ENCODE measurements around the gene PTPRJ. TPM values are rescaled to one million over a fixed set of nuclear protein-coding genes. Genes with fewer than 3 reads are reported as not detected.

PTPRJ gene
- total and polyA plus RNA-seq, 2 donors (not counting 3 experiments of a cell fraction or from before 2014, with no cell fraction given): 3.1 to 7.7 TPM

DNA sequence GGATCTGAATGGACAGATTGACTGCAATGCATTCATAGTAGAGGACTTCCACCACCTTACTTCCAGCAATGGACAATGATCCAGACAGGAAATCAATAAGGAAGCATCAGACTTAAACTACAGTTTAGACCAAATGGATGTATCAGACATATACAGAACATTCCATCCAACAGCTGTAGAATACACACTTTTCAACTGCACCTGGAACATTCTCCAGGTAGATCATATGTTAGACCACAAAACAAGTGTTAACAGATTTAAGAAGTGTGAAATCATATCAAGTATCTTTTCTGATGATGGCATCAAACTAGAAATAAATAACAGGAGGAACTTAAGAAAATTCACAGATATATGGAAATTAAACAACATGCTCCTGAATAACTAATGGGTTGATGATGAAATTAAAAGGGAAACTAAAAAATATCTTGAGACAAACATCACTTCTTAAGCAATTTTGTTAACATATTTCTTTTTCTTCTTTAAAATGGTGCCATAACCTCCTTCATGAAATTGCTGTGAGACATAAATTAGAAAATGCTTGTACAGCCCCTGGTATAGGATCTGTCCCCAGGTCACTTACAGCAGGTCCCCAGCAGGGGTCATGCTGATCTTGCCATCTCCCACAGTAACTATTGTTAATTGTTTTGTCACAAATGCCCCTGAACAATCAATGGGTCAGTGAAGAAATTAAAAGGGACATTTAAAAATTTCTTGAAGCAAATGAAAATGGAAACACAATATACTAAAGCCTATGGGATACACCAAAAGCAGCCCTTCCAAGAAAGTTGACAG lies 136.3 kb downstream of the PTPRJ start:
- FAIRE-seq (peak; percentile 43), DNase-seq (ENCODE audit: low read depth, low spot score) (peak; percentile 39)
- no peaks in the 10 kb centered on the region for H3K36me3 ChIP-seq (ENCODE audit: control insufficient read depth in 2 of 2, extremely low read depth in 1 of 2, insufficient read depth in 2 of 2, low read length in 2 of 2)
- H3K9me1 ChIP-seq (replicated peaks; ENCODE audit: control insufficient read depth, extremely low read depth, insufficient read depth, low read length): no peaks in the 10 kb centered on the region
- H4K20me1 ChIP-seq (replicated peaks; ENCODE audit: control insufficient read depth, extremely low read depth, insufficient read depth, low read length): no peaks in the 10 kb centered on the region
- no peak overlapping the region for H3K4me3 ChIP-seq (replicated peaks in 1 of 3; ENCODE audit: insufficient read depth in 1 of 3, low read depth in 1 of 3, low read length in 3 of 3)
- no peaks in the 10 kb centered on the region for H3K27me3 ChIP-seq (ENCODE audit: control insufficient read depth in 2 of 2, insufficient read depth in 2 of 2, low read length in 2 of 2)
- TF ChIP-seq JUN (IDR thresholded peaks at IDR 0.05; ENCODE audit: borderline replicate concordance, insufficient read depth, insufficient read length, low read depth): no peak
- TF ChIP-seq, protein P1, sequence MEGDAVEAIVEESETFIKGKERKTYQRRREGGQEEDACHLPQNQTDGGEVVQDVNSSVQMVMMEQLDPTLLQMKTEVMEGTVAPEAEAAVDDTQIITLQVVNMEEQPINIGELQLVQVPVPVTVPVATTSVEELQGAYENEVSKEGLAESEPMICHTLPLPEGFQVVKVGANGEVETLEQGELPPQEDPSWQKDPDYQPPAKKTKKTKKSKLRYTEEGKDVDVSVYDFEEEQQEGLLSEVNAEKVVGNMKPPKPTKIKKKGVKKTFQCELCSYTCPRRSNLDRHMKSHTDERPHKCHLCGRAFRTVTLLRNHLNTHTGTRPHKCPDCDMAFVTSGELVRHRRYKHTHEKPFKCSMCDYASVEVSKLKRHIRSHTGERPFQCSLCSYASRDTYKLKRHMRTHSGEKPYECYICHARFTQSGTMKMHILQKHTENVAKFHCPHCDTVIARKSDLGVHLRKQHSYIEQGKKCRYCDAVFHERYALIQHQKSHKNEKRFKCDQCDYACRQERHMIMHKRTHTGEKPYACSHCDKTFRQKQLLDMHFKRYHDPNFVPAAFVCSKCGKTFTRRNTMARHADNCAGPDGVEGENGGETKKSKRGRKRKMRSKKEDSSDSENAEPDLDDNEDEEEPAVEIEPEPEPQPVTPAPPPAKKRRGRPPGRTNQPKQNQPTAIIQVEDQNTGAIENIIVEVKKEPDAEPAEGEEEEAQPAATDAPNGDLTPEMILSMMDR (IDR thresholded peaks at IDR 0.05; ENCODE audit: extremely low read depth in 1 of 2, insufficient read depth in 1 of 2, low read depth in 1 of 2, low read length in 2 of 2): peak; percentile 49 to 54
- BruUV-seq (replicated peaks): no TSS peak
- ChIA-PET CTCF (interaction anchor here (0.6 to 1.6 kb wide), 12 partner anchors 7 to 1879 kb away, joined by 3 to 12 read pairs (median 3); no protein-coding TSS in a partner anchor), POLR2A (no interaction called here)
- H3K4me2 ChIP-seq (ENCODE audit: insufficient read depth, low read length): no peak overlapping the region
- dilution Hi-C loops (cut with MboI; ENCODE audit: extremely low pct_ligation_motif_present, low sequenced_read_pairs): no loop called here
- no peak overlapping the region for H3K27ac ChIP-seq (ENCODE audit: insufficient read depth, low read depth, low read length)
- no peaks in the 10 kb centered on the region for H3K79me2 ChIP-seq (ENCODE audit: control insufficient read depth, insufficient read depth, low read length)
- no peaks in the 10 kb centered on the region for H3K4me1 ChIP-seq (ENCODE audit: control insufficient read depth, extremely low read depth, insufficient read depth, low read length)
- no peak overlapping the region for H3K9ac ChIP-seq (replicated peaks; ENCODE audit: extremely low read depth, insufficient read depth, low read length)
- intact Hi-C loops (cut with micrococcal nuclease): loop anchor here (2.0 kb wide), 2 partner anchors 56 to 190 kb away; partner anchors contain the start of gene OR4S1
- H3K9me3 ChIP-seq (replicated peaks; ENCODE audit: control insufficient read depth, insufficient read depth, low read length): no peaks in the 10 kb centered on the region
- no peak overlapping the region for H2AFZ ChIP-seq (ENCODE audit: low read depth, low read length)

DNA sequence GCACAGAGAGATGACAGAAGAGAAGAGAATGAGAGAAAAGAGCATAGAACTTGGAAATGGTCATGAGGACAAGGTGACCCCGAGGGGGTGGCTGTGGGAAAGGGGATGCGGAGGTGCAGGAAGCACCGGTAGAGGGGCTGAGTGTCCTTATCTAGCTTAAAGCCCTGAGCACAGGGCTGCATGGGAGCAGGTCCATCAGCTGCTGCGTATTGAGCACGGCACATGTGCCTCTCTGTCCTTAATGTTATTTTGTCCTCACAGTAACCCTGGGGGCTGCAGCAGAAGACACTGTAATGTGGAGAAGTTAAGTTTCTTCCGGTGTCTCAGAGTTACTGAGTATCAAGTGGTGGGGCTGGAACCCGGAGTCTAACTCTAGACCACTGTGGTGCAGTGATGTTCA lies 141.9 kb downstream of the PTPRJ start:
- Histone ChIP-seq H3K4me1 (ENCODE audit: control insufficient read depth, extremely low read depth, insufficient read depth, low read length) (peaks cover 11% of the 10 kb centered on the region), H3K27me3 (ENCODE audit: control insufficient read depth in 2 of 2, insufficient read depth in 2 of 2, low read length in 2 of 2) (no peaks in the 10 kb centered on the region), H3K27ac (ENCODE audit: insufficient read depth, low read depth, low read length) (no peak overlapping the region), H3K4me3 (replicated peaks in 1 of 3; ENCODE audit: insufficient read depth in 1 of 3, low read depth in 1 of 3, low read length in 3 of 3) (no peak overlapping the region), H3K9me1 (replicated peaks; ENCODE audit: control insufficient read depth, extremely low read depth, insufficient read depth, low read length) (no peaks in the 10 kb centered on the region), H3K79me2 (ENCODE audit: control insufficient read depth, insufficient read depth, low read length) (no peaks in the 10 kb centered on the region), H3K9ac (replicated peaks; ENCODE audit: extremely low read depth, insufficient read depth, low read length) (no peak overlapping the region), H4K20me1 (replicated peaks; ENCODE audit: control insufficient read depth, extremely low read depth, insufficient read depth, low read length) (no peaks in the 10 kb centered on the region), H3K9me3 (replicated peaks; ENCODE audit: control insufficient read depth, insufficient read depth, low read length) (no peaks in the 10 kb centered on the region), H3K4me2 (ENCODE audit: insufficient read depth, low read length) (no peak overlapping the region), H3K36me3 (ENCODE audit: control insufficient read depth in 2 of 2, extremely low read depth in 1 of 2, insufficient read depth in 2 of 2, low read length in 2 of 2) (no peaks in the 10 kb centered on the region), H2AFZ (ENCODE audit: low read depth, low read length) (no peak overlapping the region)
- dilution Hi-C loops (cut with MboI; ENCODE audit: extremely low pct_ligation_motif_present, low sequenced_read_pairs): no loop called here
- FAIRE-seq (no peak), DNase-seq (ENCODE audit: low read depth, low spot score) (no peak)
- BruUV-seq (replicated peaks): no TSS peak
- ChIA-PET CTCF (interaction anchor here (0.9 kb wide), 1 partner anchor 13 kb away, joined by 3 read pairs; no protein-coding TSS in a partner anchor), POLR2A (no interaction called here)
- intact Hi-C loops (cut with micrococcal nuclease): no loop called here
- TF ChIP-seq GATA2 (IDR thresholded peaks at IDR 0.05; ENCODE audit: insufficient read depth, insufficient read length, low read depth, low read length) (no peak), POLR2A (IDR thresholded peaks at IDR 0.05; ENCODE audit: low read depth, low read length) (no peak), FOS (IDR thresholded peaks at IDR 0.05; ENCODE audit: borderline replicate concordance, insufficient read depth, low read length) (no peak), JUN (IDR thresholded peaks at IDR 0.05; ENCODE audit: borderline replicate concordance, insufficient read depth, insufficient read length, low read depth) (no peak), MYC (IDR thresholded peaks at IDR 0.05; ENCODE audit: low read depth, low read length) (no peak), EZH2 (IDR thresholded peaks at IDR 0.05; ENCODE audit: borderline replicate concordance, low read depth, low read length, severe bottlenecking) (no peak), POLR2AphosphoS5 (IDR thresholded peaks at IDR 0.05; ENCODE audit: insufficient read depth, low read depth, low read length) (no peak)
- TF ChIP-seq, protein P1 (IDR thresholded peaks at IDR 0.05; ENCODE audit: extremely low read depth in 1 of 2, insufficient read depth in 1 of 2, low read depth in 1 of 2, low read length in 2 of 2): no peak
- TF ChIP-seq, protein P2, sequence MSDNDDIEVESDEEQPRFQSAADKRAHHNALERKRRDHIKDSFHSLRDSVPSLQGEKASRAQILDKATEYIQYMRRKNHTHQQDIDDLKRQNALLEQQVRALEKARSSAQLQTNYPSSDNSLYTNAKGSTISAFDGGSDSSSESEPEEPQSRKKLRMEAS (IDR thresholded peaks at IDR 0.05; ENCODE audit: insufficient read depth, insufficient read length): no peak

Data from endothelial cell of umbilical vein (primary cell).